Karpas-422 (cell line): ENCODE measurements around the gene PMM2. TPM values are rescaled to one million over a fixed set of nuclear protein-coding genes. Genes with fewer than 3 reads are reported as not detected.
A peak's percentile ranks its signal among the peaks of the same experiment; 100 is the strongest.

Source experiments
- DNase-seq: peaks from one replicate; pipeline ENCODE4 v3.0.0-alpha.2; 2015
- H2AFZ ChIP-seq: fragments of 200-600 bp; sonication (generic); 2 replicates; pipeline ENCODE4 v1.6.1; 2014; ENCODE audit warnings: antibody characterized with exemption, low read length, mixed read lengths
- H3K27ac ChIP-seq: fragments of 200-600 bp; sonication (generic); 2 replicates; pipeline ENCODE4 v1.5.1; 2014; ENCODE audit warnings: mild to moderate bottlenecking, low read length, moderate library complexity
- H3K27me3 ChIP-seq: fragments of 200-600 bp; sonication (generic); 2 replicates; pipeline ENCODE4 v1.6.1; 2014; ENCODE audit warnings: low read length, mixed read lengths
- H3K36me3 ChIP-seq: fragments of 200-600 bp; sonication (generic); 2 replicates; pipeline ENCODE4 v1.6.1; 2014; ENCODE audit warnings: low read length, mixed read lengths; ENCODE audit not compliant: insufficient read depth
- H3K4me1 ChIP-seq: fragments of 200-600 bp; sonication (generic); 2 replicates; pipeline ENCODE4 v1.6.1; 2014; ENCODE audit warnings: mild to moderate bottlenecking, low read length, mixed read lengths
- H3K4me2 ChIP-seq: fragments of 200-600 bp; sonication (generic); 2 replicates; pipeline ENCODE4 v1.6.1; 2014; ENCODE audit warnings: low read length, low read depth, mild to moderate bottlenecking; ENCODE audit not compliant: poor library complexity, severe bottlenecking
- H3K4me3 ChIP-seq: fragments of 200-600 bp; sonication (generic); 2 replicates; pipeline ENCODE4 v1.5.1; 2014; ENCODE audit warnings: mild to moderate bottlenecking, antibody characterized with exemption, low read length, mixed read lengths
- H3K79me2 ChIP-seq: fragments of 200-600 bp; sonication (generic); 2 replicates; pipeline ENCODE4 v1.6.1; 2014; ENCODE audit warnings: mild to moderate bottlenecking, low read length, mixed read lengths
- H3K9ac ChIP-seq: fragments of 200-600 bp; sonication (generic); 2 replicates; pipeline ENCODE4 v1.6.0; 2014; ENCODE audit warnings: low read length
- H3K9me2 ChIP-seq: fragments of 200-600 bp; sonication (generic), shearing (Covaris generic); replicated peaks from 2 replicates; pipeline ENCODE4 v1.6.0; 2014; ENCODE audit warnings: mild to moderate bottlenecking, low read length, moderate library complexity; ENCODE audit not compliant: insufficient read depth
- H3K9me3 ChIP-seq: fragments of 300-700, 200-600 bp; sonication (generic); 2 replicates; pipeline ENCODE4 v1.6.1; 2014; ENCODE audit warnings: low read length, mixed read lengths
- H4K20me1 ChIP-seq: fragments of 200-600 bp; sonication (generic); 2 replicates; pipeline ENCODE4 v1.6.1; 2014; ENCODE audit warnings: mild to moderate bottlenecking, antibody characterized with exemption, low read length, low read depth; ENCODE audit not compliant: insufficient read depth
- total RNA-seq: library from RNA; depleted of rRNA; stranded (reverse); fragments of >200 nt; shearing (Covaris generic); gene quantifications from 2 replicates; pipeline ENCODE4 v1.2.3, GENCODE V29; 2014; ENCODE audit warnings: low replicate concordance

Gene PMM2
- total RNA-seq, 1 experiment from 2014 or later, result 27.1 TPM

GRCh38 chr16:8861563-8862308, 64.1 kb downstream of the PMM2 start:
- no peaks in the 10 kb centered on the region for H3K9me2 ChIP-seq
- H3K9me3 ChIP-seq, result no peaks in the 10 kb centered on the region
- H3K4me3 ChIP-seq, result no peak overlapping the region
- H4K20me1 ChIP-seq, result peaks cover 17% of the 10 kb centered on the region
- peaks cover 7% of the 10 kb centered on the region; the same call in 1 of the 2 replicates for H3K36me3 ChIP-seq
- H2AFZ ChIP-seq, result no peak overlapping the region
- H3K4me1 ChIP-seq, result peaks cover 39% of the 10 kb centered on the region
- no peak overlapping the region for H3K4me2 ChIP-seq
- H3K9ac ChIP-seq, result no peak overlapping the region
- no peak for DNase-seq
- H3K27ac ChIP-seq, result no peak overlapping the region
- peaks cover 64% of the 10 kb centered on the region for H3K79me2 ChIP-seq
- no peaks in the 10 kb centered on the region for H3K27me3 ChIP-seq

GRCh38 chr16:8862309-8863130, 64.9 kb downstream of the PMM2 start:
- Histone ChIP-seq H3K79me2 (peaks cover 71% of the 10 kb centered on the region), H3K27ac (no peak overlapping the region), H3K36me3 (peaks cover 7% of the 10 kb centered on the region; the same call in 1 of the 2 replicates), H3K27me3 (no peaks in the 10 kb centered on the region), H3K4me3 (no peak overlapping the region), H3K4me2 (no peak overlapping the region), H3K4me1 (peaks cover 47% of the 10 kb centered on the region), H3K9me2 (no peaks in the 10 kb centered on the region), H3K9ac (no peak overlapping the region), H2AFZ (no peak overlapping the region), H4K20me1 (peaks cover 23% of the 10 kb centered on the region), H3K9me3 (no peaks in the 10 kb centered on the region)
- no peak for DNase-seq

GRCh38 chr16:8863594-8864424, 66.2 kb downstream of the PMM2 start:
- H3K9ac ChIP-seq, result no peak overlapping the region
- H3K27ac ChIP-seq, result no peak overlapping the region
- peak; percentile 67 for DNase-seq

GRCh38 chr16:8864480-8865110, 67.0 kb downstream of the PMM2 start:
- Histone ChIP-seq H3K4me2 (no peak overlapping the region), H4K20me1 (peaks cover 23% of the 10 kb centered on the region)

More at GRCh38 chr16:8863594-8864424, 66.2 kb downstream of the PMM2 start:
- no peaks in the 10 kb centered on the region for H3K27me3 ChIP-seq
- no peak overlapping the region for H2AFZ ChIP-seq
- H3K79me2 ChIP-seq, result peaks cover 77% of the 10 kb centered on the region
- H3K9me3 ChIP-seq, result no peaks in the 10 kb centered on the region
- peaks cover 23% of the 10 kb centered on the region for H4K20me1 ChIP-seq
- H3K9me2 ChIP-seq, result no peaks in the 10 kb centered on the region
- 0 out of 2 replicates have a peak, but pooled peaks cover 7% of the 10 kb centered on the region for H3K36me3 ChIP-seq
- peaks cover 48% of the 10 kb centered on the region for H3K4me1 ChIP-seq
- H3K4me3 ChIP-seq, result no peak overlapping the region
- no peak overlapping the region for H3K4me2 ChIP-seq

GRCh38 chr16:8865145-8865882, 67.7 kb downstream of the PMM2 start:
- Histone ChIP-seq H2AFZ (no peak overlapping the region), H3K27ac (0 out of 2 replicates have a peak overlapping the region, but pooled peaks have one; percentile 47), H3K4me1 (peaks cover 51% of the 10 kb centered on the region), H3K9ac (no peak overlapping the region), H3K79me2 (peaks cover 69% of the 10 kb centered on the region), H3K4me2 (no peak overlapping the region), H4K20me1 (peaks cover 23% of the 10 kb centered on the region), H3K4me3 (no peak overlapping the region), H3K9me2 (no peaks in the 10 kb centered on the region), H3K9me3 (no peaks in the 10 kb centered on the region), H3K36me3 (0 out of 2 replicates have a peak, but pooled peaks cover 5% of the 10 kb centered on the region), H3K27me3 (no peaks in the 10 kb centered on the region)
- no peak for DNase-seq

More at GRCh38 chr16:8864480-8865110, 67.0 kb downstream of the PMM2 start:
- H3K9me3 ChIP-seq, result no peaks in the 10 kb centered on the region
- no peak overlapping the region for H3K9ac ChIP-seq
- no peak overlapping the region for H3K27ac ChIP-seq
- peaks cover 54% of the 10 kb centered on the region for H3K4me1 ChIP-seq
- H3K4me3 ChIP-seq, result no peak overlapping the region
- no peaks in the 10 kb centered on the region for H3K9me2 ChIP-seq
- 0 out of 2 replicates have a peak, but pooled peaks cover 7% of the 10 kb centered on the region for H3K36me3 ChIP-seq
- peaks cover 73% of the 10 kb centered on the region for H3K79me2 ChIP-seq
- no peaks in the 10 kb centered on the region for H3K27me3 ChIP-seq
- no peak for DNase-seq
- no peak overlapping the region for H2AFZ ChIP-seq

GRCh38 chr16:8866118-8866883, 68.7 kb downstream of the PMM2 start:
- Histone ChIP-seq H3K4me2 (peak overlapping the region; percentile 93), H3K27ac (peak overlapping the region; percentile 47; the same call in 1 of the 2 replicates), H3K36me3 (0 out of 2 replicates have a peak, but pooled peaks cover 4% of the 10 kb centered on the region), H3K79me2 (peaks cover 62% of the 10 kb centered on the region), H4K20me1 (peaks cover 23% of the 10 kb centered on the region), H3K9ac (peak overlapping the region; percentile 13; the same call in 1 of the 2 replicates), H3K4me1 (peaks cover 56% of the 10 kb centered on the region), H3K9me2 (no peaks in the 10 kb centered on the region), H3K9me3 (no peaks in the 10 kb centered on the region), H3K4me3 (peak overlapping the region; percentile 92; the same call in 1 of the 2 replicates), H3K27me3 (no peaks in the 10 kb centered on the region), H2AFZ (no peak overlapping the region)
- DNase-seq, result no peak
